K562 (cell line): ENCODE measurements around the gene TSHZ1. TPM values are rescaled to one million over a fixed set of nuclear protein-coding genes. Genes with fewer than 3 reads are reported as not detected.

Source experiments
- ATAC-seq: fragments of 200-7000 bp; cut with Tn5 transposase; 3 replicates; pipeline ENCODE4 v1.9.1; 2020; ENCODE audit warnings: moderate library complexity
- BruUV-seq: library from RNA; stranded (reverse); fragments of 400-500 nt; replicated peaks from 2 replicates; lab custom pipeline; 2021; lab: Mats Ljungman, UMichigan
- CTCF ChIA-PET: fragments of 300-600 bp; formaldehyde crosslinking; extraction: SDS; loops from one replicate; lab custom pipeline; 2021; ENCODE audit warnings: low intra/inter-chr PET ratio; lab: Yijun Ruan, JAX
- POLR2A ChIA-PET: fragments of 300-600, 350-650 bp; sonication (Branson Sonifier 250); formaldehyde crosslinking; extraction: SDS; loops from one replicate; lab custom pipeline; 2021; ENCODE audit warnings: antibody characterized with exemption, inconsistent platforms; lab: Yijun Ruan, JAX
- DNase-seq, 4 experiments: peaks; one replicate each; pipeline versions ENCODE4 v3.0.0 to v3.0.0-alpha.2; 2011 to 2018; ENCODE audit warnings: low spot score in 3 of 4, mixed read lengths in 3 of 4; ENCODE audit errors: extremely low read depth in 1 of 4
- FAIRE-seq: peaks from 2 replicates; lab custom pipeline; 2011; peaks lifted over from hg19 to GRCh38; lab: Jason Lieb, UNC
- H2AFZ ChIP-seq: 2 replicates; pipeline ENCODE4 v1.6.0; 2011; ENCODE audit warnings: low read depth, low read length, control low read depth, inconsistent platforms
- H3K27ac ChIP-seq: fragments of 200-600 bp; 3 replicates; pipeline ENCODE4 v1.8.0; 2011; ENCODE audit warnings: low read depth, mild to moderate bottlenecking, control low read depth, inconsistent platforms, low read length, moderate library complexity, mixed read lengths; ENCODE audit errors: extremely low read depth
- H3K27me3 ChIP-seq, 2 experiments: fragments of 300-600 bp in 1 of 2; 2 replicates in 1 of 2; 3 replicates in 1 of 2; pipeline versions ENCODE4 v1.6.0 to v1.8.0; 2011; ENCODE audit warnings: inconsistent platforms in 2 of 2, low read length in 2 of 2, mild to moderate bottlenecking in 1 of 2, mixed read lengths in 1 of 2, moderate library complexity in 1 of 2; ENCODE audit not compliant: control insufficient read depth in 2 of 2, insufficient read depth in 2 of 2
- H3K36me3 ChIP-seq: fragments of 300-600 bp; 3 replicates; pipeline ENCODE4 v1.8.0; 2011; ENCODE audit warnings: mild to moderate bottlenecking, low read length, inconsistent platforms; ENCODE audit not compliant: control insufficient read depth, insufficient read depth
- H3K4me1 ChIP-seq, 2 experiments: fragments of 200-600 bp in 1 of 2; replicated peaks in 1 of 2; 2 replicates in 1 of 2; 3 replicates in 1 of 2; pipeline versions ENCODE4 v1.5.1 to v1.8.0; 2011; ENCODE audit warnings: inconsistent platforms in 2 of 2, low read length in 2 of 2, mild to moderate bottlenecking in 1 of 2, mixed read lengths in 1 of 2, moderate library complexity in 1 of 2; ENCODE audit not compliant: control insufficient read depth in 2 of 2, insufficient read depth in 2 of 2
- H3K4me2 ChIP-seq: 2 replicates; pipeline ENCODE4 v1.6.1; 2011; ENCODE audit warnings: low read length, control low read depth, inconsistent platforms, mixed read lengths; ENCODE audit not compliant: insufficient read depth
- H3K4me3 ChIP-seq: fragments of 200-600 bp; sonication (generic), shearing (Covaris generic); 2 replicates; pipeline ENCODE4 v1.5.1; 2016; ENCODE audit warnings: control low read depth, inconsistent platforms
- H3K79me2 ChIP-seq: fragments of 200-600 bp; 3 replicates; pipeline ENCODE4 v1.8.0; 2011; ENCODE audit warnings: low read length, inconsistent platforms; ENCODE audit not compliant: control insufficient read depth, insufficient read depth
- H3K9ac ChIP-seq, 2 experiments: 2 replicates each; pipeline versions ENCODE4 v1.6.0 to v1.6.1; 2011; ENCODE audit warnings: low read depth in 2 of 2, low read length in 2 of 2, control low read depth in 1 of 2, inconsistent platforms in 1 of 2, mild to moderate bottlenecking in 1 of 2, mixed read lengths in 1 of 2; ENCODE audit not compliant: insufficient read depth in 1 of 2
- H3K9me1 ChIP-seq: one replicate; pipeline ENCODE4 v1.6.0; 2011; ENCODE audit warnings: inconsistent platforms, mild to moderate bottlenecking, low read length, moderate library complexity; ENCODE audit not compliant: control insufficient read depth, insufficient read depth
- H3K9me3 ChIP-seq: replicated peaks from 2 replicates; pipeline ENCODE4 v1.5.1; 2011; ENCODE audit warnings: low read depth, low read length, inconsistent platforms; ENCODE audit not compliant: control insufficient read depth, insufficient read depth
- H4K20me1 ChIP-seq: replicated peaks from 2 replicates; pipeline ENCODE4 v1.6.1; 2011; ENCODE audit warnings: low read length, inconsistent platforms, mixed read lengths; ENCODE audit not compliant: control insufficient read depth, insufficient read depth
- CHD4 ChIP-seq: fragments of 200-600 bp; sonication (generic); IDR thresholded peaks from 3 replicates; pipeline ENCODE4 v1.6.1; 2012; ENCODE audit warnings: low read depth, mild to moderate bottlenecking, mixed read lengths, low read length, inconsistent platforms; ENCODE audit not compliant: insufficient read depth, insufficient replicate concordance, poor library complexity, severe bottlenecking
- DMBX1 ChIP-seq: fragments of 250-450 bp; sonication (Bioruptor Pico); IDR thresholded peaks from 2 replicates; pipeline ENCODE4 v1.8.0; 2022; ENCODE audit warnings: inconsistent platforms, mild to moderate bottlenecking, moderate library complexity, borderline replicate concordance
- FOXK1 ChIP-seq: sonication (generic); formaldehyde crosslinking; IDR thresholded peaks from 2 replicates; pipeline ENCODE4 v1.8.0; 2022; ENCODE audit warnings: missing genetic modification reagents, mild to moderate bottlenecking, borderline replicate concordance
- GABPA ChIP-seq: fragments of 200-800 bp; sonication (Bioruptor generic); conservative IDR thresholded peaks from 2 replicates; pipeline ENCODE4 v1.6.1; 2016; ENCODE audit warnings: low read depth, missing genetic modification characterization, missing compliant biosample characterization
- RHOXF2B ChIP-seq: fragments of 250-450 bp; sonication (Bioruptor Pico); conservative IDR thresholded peaks from 2 replicates; pipeline ENCODE4 v1.5.1; 2021
- SMARCB1 ChIP-seq: IDR thresholded peaks from 2 replicates; pipeline ENCODE4 v1.6.1; 2011; ENCODE audit warnings: improper control_type of control experiment, low read depth; ENCODE audit not compliant: insufficient read length
- SNIP1 ChIP-seq: fragments of 450-650 bp; IDR thresholded peaks from 2 replicates; pipeline ENCODE4 v1.7.1; 2017; ENCODE audit warnings: low read depth, mild to moderate bottlenecking
- ZC3H4 ChIP-seq: sonication (generic); formaldehyde crosslinking; IDR thresholded peaks from 2 replicates; pipeline ENCODE4 v1.9.0; 2021; ENCODE audit warnings: missing genetic modification reagents, borderline replicate concordance
- ZNF830 ChIP-seq: fragments of 250-450 bp; sonication (Bioruptor Pico); IDR thresholded peaks from 2 replicates; pipeline ENCODE4 v1.5.0; 2021; ENCODE audit warnings: mild to moderate bottlenecking
- ZSCAN32 ChIP-seq: fragments of 450-650 bp; formaldehyde crosslinking; IDR thresholded peaks from 2 replicates; pipeline ENCODE4 v1.4.0; 2020; ENCODE audit warnings: mild to moderate bottlenecking, moderate library complexity
- WGBS: fragments of 100-300 bp; shearing (Covaris generic); methylation state at CpG from one replicate; pipeline ENCODE4 v1.1.6; 2016; ENCODE audit warnings: low coverage, mixed read lengths; ENCODE audit not compliant: insufficient coverage; ENCODE audit errors: missing lambda C conversion rate; 5-methylcytosine and 5-hydroxymethylcytosine counted together
- in situ Hi-C: fragments of 300-500 bp; cut with MboI; formaldehyde crosslinking; loops from 4 replicates; pipeline ENCODE4 v1.15.0; 2018; ENCODE audit warnings: inconsistent platforms, mixed read lengths
- intact Hi-C: fragments of 100-400 bp; cut with micrococcal nuclease; formaldehyde crosslinking; loops from 2 replicates; pipeline ENCODE4 v1.14.2; 2022
- polyA plus RNA-seq, 8 experiments: library from polyadenylated mRNA; depleted of rRNA in 4 of 8; stranded (reverse) in 5 of 8; unstranded in 3 of 8; fragments of >200 nt; fragmentation: Nextera tagmentation in 2 of 8; fragmentation: Illumina TruSeq in 1 of 8; extraction: Ambion mirVana in 2 of 8; extraction: Trizol in 1 of 8; gene quantifications; 2 replicates each; pipeline versions ENCODE4 v1.2.1 to v1.2.3, GENCODE V29; 2011 to 2014; ENCODE audit warnings: inconsistent platforms in 1 of 8, missing spikeins in 1 of 8
- total RNA-seq, 7 experiments: library from RNA; depleted of rRNA in 6 of 7; stranded (reverse); fragments of >200 nt in 6 of 7; fragmentation: Illumina TruSeq in 2 of 7; extraction: Trizol in 2 of 7; gene quantifications; 2 replicates each; pipeline versions ENCODE4 v1.2.1 to v1.2.3, GENCODE V29; 2011 to 2021; ENCODE audit warnings: low replicate concordance in 1 of 7
- TF ChIP-seq, protein P1 (sequence below): fragments of 450-650 bp; formaldehyde crosslinking; IDR thresholded peaks from 2 replicates; pipeline ENCODE4 v1.4.0; 2020; ENCODE audit warnings: mild to moderate bottlenecking

The TSHZ1 gene
- total and polyA plus RNA-seq, 9 of the 15 experiments (the other 6 are each of a cell fraction or from before 2014, with no cell fraction given): 1.1 to 7.2 (median 2.7) TPM

DNA sequence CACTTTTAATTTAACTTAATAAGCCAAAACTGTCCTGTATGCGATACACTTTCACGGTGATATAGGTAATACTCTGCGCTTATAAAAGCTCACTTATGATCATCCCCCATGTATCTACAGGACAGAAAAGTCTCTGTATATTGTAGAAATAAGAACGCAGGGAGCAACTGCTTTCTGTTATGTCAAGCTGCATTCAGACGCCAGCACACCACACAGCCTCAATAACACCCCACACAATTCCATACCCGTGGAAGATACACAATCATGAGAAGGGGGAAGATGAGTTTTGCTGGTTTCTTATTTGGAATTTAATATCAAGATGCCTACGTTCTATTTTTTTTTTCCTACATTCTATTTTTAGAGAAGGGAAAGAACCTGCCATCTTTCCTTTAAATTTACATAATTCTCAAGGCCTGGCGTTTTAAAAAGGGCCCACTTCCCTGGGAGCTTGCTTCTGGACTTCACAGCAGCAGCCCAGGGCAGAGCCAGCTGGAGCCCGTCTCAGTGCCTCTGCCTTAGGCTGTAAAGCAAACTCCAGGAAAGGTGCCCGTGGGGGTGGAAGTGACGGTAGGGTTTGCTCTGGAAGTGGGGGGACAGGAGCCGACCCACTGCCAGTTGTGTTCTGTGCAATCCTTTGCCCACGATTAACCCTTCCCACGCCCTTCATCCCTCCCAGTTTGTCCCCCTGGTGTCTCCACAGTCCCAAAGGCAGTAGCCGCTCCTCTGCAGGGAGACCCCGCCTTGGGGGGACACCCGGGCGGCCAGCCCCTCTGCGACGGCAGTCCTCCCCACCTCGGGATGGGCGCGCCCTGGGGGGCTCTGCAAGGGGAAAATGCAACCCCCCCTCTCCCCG, 7.0 kb upstream of the TSHZ1 start:
- 86% methylated on average over 10 of the region's 24 CpGs for WGBS
- H3K79me2 ChIP-seq: peaks cover 67% of the 10 kb centered on the region

More for the DNA sequence above, 7.0 kb upstream of the TSHZ1 start:
- FAIRE-seq (no peak), ATAC-seq (no peak), DNase-seq (no peak)
- H3K9me3 ChIP-seq: no peaks in the 10 kb centered on the region
- H2AFZ ChIP-seq: no peak overlapping the region
- peaks cover 6 to 28% of the 10 kb centered on the region in 2 experiments; a peak in 4 of 5 replicates for H3K4me1 ChIP-seq
- intact Hi-C loops: no loop called here
- no peak overlapping the region for H3K4me3 ChIP-seq
- TF ChIP-seq DMBX1 (CRISPR knock-in tag): no peak
- TF ChIP-seq SMARCB1: no peak
- TF ChIP-seq GABPA (tag): no peak
- TF ChIP-seq, protein P1, sequence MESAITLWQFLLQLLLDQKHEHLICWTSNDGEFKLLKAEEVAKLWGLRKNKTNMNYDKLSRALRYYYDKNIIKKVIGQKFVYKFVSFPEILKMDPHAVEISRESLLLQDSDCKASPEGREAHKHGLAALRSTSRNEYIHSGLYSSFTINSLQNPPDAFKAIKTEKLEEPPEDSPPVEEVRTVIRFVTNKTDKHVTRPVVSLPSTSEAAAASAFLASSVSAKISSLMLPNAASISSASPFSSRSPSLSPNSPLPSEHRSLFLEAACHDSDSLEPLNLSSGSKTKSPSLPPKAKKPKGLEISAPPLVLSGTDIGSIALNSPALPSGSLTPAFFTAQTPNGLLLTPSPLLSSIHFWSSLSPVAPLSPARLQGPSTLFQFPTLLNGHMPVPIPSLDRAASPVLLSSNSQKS (CRISPR knock-in tag): no peak
- no peak for TF ChIP-seq FOXK1 (CRISPR knock-in tag)
- TF ChIP-seq ZNF830: no peak
- no peak for TF ChIP-seq CHD4
- TF ChIP-seq ZSCAN32: no peak
- no peak for TF ChIP-seq SNIP1
- TF ChIP-seq ZC3H4 (CRISPR knock-in tag): no peak
- TF ChIP-seq RHOXF2B (CRISPR knock-in tag): no peak
- POLR2A ChIA-PET: interaction anchor here (0.7 kb wide), 1 partner anchor 19 kb away, joined by 3 read pairs; no protein-coding TSS in a partner anchor
- no TSS peak for BruUV-seq
- CTCF ChIA-PET: no interaction called here
- H3K4me2 ChIP-seq: no peak overlapping the region
- no peak overlapping the region for H3K9ac ChIP-seq
- no peak overlapping the region for H3K27ac ChIP-seq
- H3K9me1 ChIP-seq: peaks cover 3% of the 10 kb centered on the region
- H4K20me1 ChIP-seq: no peaks in the 10 kb centered on the region; the same call in 1 of the 2 replicates
- peaks cover 25% of the 10 kb centered on the region; the same call in 2 of the 3 replicates for H3K36me3 ChIP-seq
- H3K27me3 ChIP-seq: no peaks in the 10 kb centered on the region
- in situ Hi-C loops: no loop called here
